Spinal cord (tissue), 10 donors: ENCODE data around the gene SPATA32. TPM values are rescaled to one million over a fixed set of nuclear protein-coding genes. Genes with fewer than 3 reads are reported as not detected.

ENCODE experiments used
- DNase-seq, 6 donors: peaks; one replicate each; pipeline versions ENCODE4 v3.0.0 to v3.0.0-alpha.2; 2013 to 2015; ENCODE audit warnings: low spot score in 6 of 6, low read depth in 4 of 6
- H3K27ac ChIP-seq: one replicate; pipeline ENCODE4 v1.5.1; 2013; ENCODE audit warnings: low read depth, low read length, control low read depth
- H3K27me3 ChIP-seq: one replicate; pipeline ENCODE4 v1.6.1; 2013; ENCODE audit warnings: low read length; ENCODE audit not compliant: control insufficient read depth, insufficient read depth
- H3K36me3 ChIP-seq: one replicate; pipeline ENCODE4 v1.6.1; 2013; ENCODE audit warnings: low read length; ENCODE audit not compliant: control insufficient read depth, insufficient read depth
- H3K4me1 ChIP-seq: one replicate; pipeline ENCODE4 v1.6.1; 2013; ENCODE audit warnings: low read length; ENCODE audit not compliant: control insufficient read depth, insufficient read depth
- H3K4me3 ChIP-seq: one replicate; pipeline ENCODE4 v1.5.1; 2013; ENCODE audit warnings: low read depth, low read length, control low read depth
- H3K9me3 ChIP-seq: one replicate; pipeline ENCODE4 v1.6.1; 2013; ENCODE audit warnings: low read length; ENCODE audit not compliant: control insufficient read depth, insufficient read depth
- WGBS: methylation state at CpG from one replicate; pipeline ENCODE4 v1.1.5; 2013; ENCODE audit warnings: missing lambda C conversion rate; ENCODE audit not compliant: insufficient coverage; 5-methylcytosine and 5-hydroxymethylcytosine counted together
- polyA plus RNA-seq, 2 donors: library from polyadenylated mRNA; unstranded; fragments of 120-200 nt; gene quantifications; one replicate each; pipeline ENCODE4 v1.2.1, GENCODE V29; 2013; ENCODE audit not compliant: insufficient read length in 2 of 2
- total RNA-seq, 2 donors: library from RNA; depleted of rRNA in 1 of 2; stranded (reverse); fragments of 120-200 nt in 1 of 2; fragments of >200 nt in 1 of 2; gene quantifications; one replicate each; pipeline versions ENCODE4 v1.2.3 to v1.2.4, GENCODE V29; 2013 to 2014
- donor health status: healthy.

SPATA32 gene
- total and polyA plus RNA-seq, 4 donors = 0.20 TPM; not detected in 3

GRCh38 chr17:45294506-45294905 is 32.6 kb upstream of the SPATA32 start:
- peaks cover 60% of the 10 kb centered on the region for H3K4me1 ChIP-seq
- WGBS = 39% methylated on average over 2 of the region's 3 CpGs

GRCh38 chr17:45293413-45294211 is 31.7 kb upstream of the SPATA32 start:
- Histone ChIP-seq H3K9me3 (no peaks in the 10 kb centered on the region), H3K4me1 (peaks cover 59% of the 10 kb centered on the region), H3K4me3 (no peak overlapping the region), H3K27ac (peak overlapping the region; percentile 61), H3K36me3 (peaks cover 17% of the 10 kb centered on the region), H3K27me3 (no peaks in the 10 kb centered on the region)
- 61% methylated on average over 7 of the region's 10 CpGs for WGBS
- DNase-seq = peak in 1 of 6 donors; percentile 63

More at GRCh38 chr17:45294506-45294905, 32.6 kb upstream of the SPATA32 start:
- peaks cover 12% of the 10 kb centered on the region for H3K36me3 ChIP-seq
- peak overlapping the region; percentile 61 for H3K27ac ChIP-seq
- no peaks in the 10 kb centered on the region for H3K27me3 ChIP-seq
- H3K4me3 ChIP-seq = no peak overlapping the region
- DNase-seq = peak in 1 of 6 donors; percentile 67
- H3K9me3 ChIP-seq = no peaks in the 10 kb centered on the region

- no peak for DNase-seq
- Histone ChIP-seq H3K4me3 (no peak overlapping the region), H3K36me3 (peaks cover 22% of the 10 kb centered on the region), H3K27ac (no peak overlapping the region), H3K4me1 (peaks cover 64% of the 10 kb centered on the region), H3K27me3 (no peaks in the 10 kb centered on the region), H3K9me3 (no peaks in the 10 kb centered on the region)
- WGBS = 80% methylated on average over 11 of the region's 12 CpGs
These were observed 31.0 kb upstream of the SPATA32 start for GRCh38 chr17:45292696-45293412.

GRCh38 chr17:45291171-45291805 is 29.4 kb upstream of the SPATA32 start:
- 29% methylated on average over 1 of the region's 5 CpGs for WGBS
- peak in 1 of 6 donors; percentile 80 for DNase-seq
- Histone ChIP-seq H3K4me3 (no peak overlapping the region), H3K4me1 (peaks cover 76% of the 10 kb centered on the region), H3K27ac (peak overlapping the region; percentile 29), H3K9me3 (no peaks in the 10 kb centered on the region), H3K27me3 (no peaks in the 10 kb centered on the region), H3K36me3 (peaks cover 35% of the 10 kb centered on the region)

- Histone ChIP-seq H3K36me3 (peaks cover 40% of the 10 kb centered on the region), H3K9me3 (no peaks in the 10 kb centered on the region), H3K27me3 (no peaks in the 10 kb centered on the region), H3K4me1 (peaks cover 72% of the 10 kb centered on the region), H3K4me3 (no peak overlapping the region), H3K27ac (no peak overlapping the region)
- DNase-seq = no peak
- 88% methylated on average over 9 of the region's 11 CpGs for WGBS
These were observed 28.4 kb upstream of the SPATA32 start for GRCh38 chr17:45290269-45290765.

GRCh38 chr17:45289301-45290268 is 27.7 kb upstream of the SPATA32 start:
- no peak for DNase-seq
- WGBS = 82% methylated on average over 5 of the region's 15 CpGs
- Histone ChIP-seq H3K4me3 (no peak overlapping the region), H3K4me1 (peaks cover 72% of the 10 kb centered on the region), H3K9me3 (no peaks in the 10 kb centered on the region), H3K27me3 (no peaks in the 10 kb centered on the region), H3K36me3 (peaks cover 47% of the 10 kb centered on the region), H3K27ac (no peak overlapping the region)

GRCh38 chr17:45288825-45289224 is 26.9 kb upstream of the SPATA32 start:
- WGBS = 33% methylated on average over 4 of the region's 10 CpGs
- H3K27me3 ChIP-seq = no peaks in the 10 kb centered on the region
- peaks cover 68% of the 10 kb centered on the region for H3K4me1 ChIP-seq
- peak in 2 of 6 donors; percentile 56 to 74 for DNase-seq
- no peak overlapping the region for H3K4me3 ChIP-seq
- no peaks in the 10 kb centered on the region for H3K9me3 ChIP-seq
- peak overlapping the region; percentile 11 for H3K27ac ChIP-seq
- peaks cover 55% of the 10 kb centered on the region for H3K36me3 ChIP-seq

GRCh38 chr17:45287526-45288500 is 25.9 kb upstream of the SPATA32 start:
- Histone ChIP-seq H3K9me3 (no peaks in the 10 kb centered on the region), H3K4me3 (no peak overlapping the region), H3K27ac (no peak overlapping the region), H3K4me1 (peaks cover 60% of the 10 kb centered on the region), H3K36me3 (peaks cover 65% of the 10 kb centered on the region), H3K27me3 (no peaks in the 10 kb centered on the region)
- WGBS = 46% methylated on average over 10 of the region's 10 CpGs
- DNase-seq = peak in 2 of 6 donors; percentile 60 to 62
